ENCODE data around the gene HEG1. TPM values are rescaled to one million over a fixed set of nuclear protein-coding genes. Genes with fewer than 3 reads are reported as not detected.

HEG1 gene
- total RNA-seq, 2 donors from 2014 or later: 45.7 to 46.1 TPM

DNA sequence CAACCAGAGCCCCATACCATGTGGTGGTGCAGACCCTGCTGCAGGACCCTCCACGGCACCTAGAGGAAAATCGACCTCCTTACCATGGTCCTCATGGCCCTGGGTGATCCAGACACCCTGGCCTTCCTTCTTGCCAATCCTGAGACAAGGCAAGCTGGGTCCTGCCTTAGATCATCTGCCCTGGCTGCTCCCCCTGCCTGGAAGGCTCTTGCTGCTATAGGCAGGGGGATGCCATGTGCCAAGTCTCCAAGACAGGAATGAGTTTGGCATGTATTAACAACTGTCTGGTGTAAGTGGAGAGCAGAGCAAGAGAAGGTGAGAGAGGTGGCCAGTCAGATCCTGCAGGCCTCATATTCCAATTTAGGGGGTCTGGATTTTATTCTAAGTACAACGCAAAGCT, 7.5 kb downstream of the HEG1 start:
- Histone ChIP-seq H3K4me3 (no peak overlapping the region), H3K9me3 (no peaks in the 10 kb centered on the region), H3K27ac (no peak overlapping the region), H3K4me1 (peaks cover 41% of the 10 kb centered on the region), H3K36me3 (replicated peaks in 1 of 2; ENCODE audit: insufficient read depth in 1 of 2, low read depth in 2 of 2) (no peaks in the 10 kb centered on the region), H3K27me3 (no peaks in the 10 kb centered on the region)
- intact Hi-C loops (cut with DNase I): no loop called here
- ATAC-seq (no peak), DNase-seq (no peak)
- 65 to 80% methylated on average over 3 of the region's 3 CpGs for WGBS, 2 donors
- no peak for TF ChIP-seq POLR2A (IDR thresholded peaks at IDR 0.05)
- TF ChIP-seq, protein P1, sequence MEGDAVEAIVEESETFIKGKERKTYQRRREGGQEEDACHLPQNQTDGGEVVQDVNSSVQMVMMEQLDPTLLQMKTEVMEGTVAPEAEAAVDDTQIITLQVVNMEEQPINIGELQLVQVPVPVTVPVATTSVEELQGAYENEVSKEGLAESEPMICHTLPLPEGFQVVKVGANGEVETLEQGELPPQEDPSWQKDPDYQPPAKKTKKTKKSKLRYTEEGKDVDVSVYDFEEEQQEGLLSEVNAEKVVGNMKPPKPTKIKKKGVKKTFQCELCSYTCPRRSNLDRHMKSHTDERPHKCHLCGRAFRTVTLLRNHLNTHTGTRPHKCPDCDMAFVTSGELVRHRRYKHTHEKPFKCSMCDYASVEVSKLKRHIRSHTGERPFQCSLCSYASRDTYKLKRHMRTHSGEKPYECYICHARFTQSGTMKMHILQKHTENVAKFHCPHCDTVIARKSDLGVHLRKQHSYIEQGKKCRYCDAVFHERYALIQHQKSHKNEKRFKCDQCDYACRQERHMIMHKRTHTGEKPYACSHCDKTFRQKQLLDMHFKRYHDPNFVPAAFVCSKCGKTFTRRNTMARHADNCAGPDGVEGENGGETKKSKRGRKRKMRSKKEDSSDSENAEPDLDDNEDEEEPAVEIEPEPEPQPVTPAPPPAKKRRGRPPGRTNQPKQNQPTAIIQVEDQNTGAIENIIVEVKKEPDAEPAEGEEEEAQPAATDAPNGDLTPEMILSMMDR (IDR thresholded peaks at IDR 0.05): no peak

DNA sequence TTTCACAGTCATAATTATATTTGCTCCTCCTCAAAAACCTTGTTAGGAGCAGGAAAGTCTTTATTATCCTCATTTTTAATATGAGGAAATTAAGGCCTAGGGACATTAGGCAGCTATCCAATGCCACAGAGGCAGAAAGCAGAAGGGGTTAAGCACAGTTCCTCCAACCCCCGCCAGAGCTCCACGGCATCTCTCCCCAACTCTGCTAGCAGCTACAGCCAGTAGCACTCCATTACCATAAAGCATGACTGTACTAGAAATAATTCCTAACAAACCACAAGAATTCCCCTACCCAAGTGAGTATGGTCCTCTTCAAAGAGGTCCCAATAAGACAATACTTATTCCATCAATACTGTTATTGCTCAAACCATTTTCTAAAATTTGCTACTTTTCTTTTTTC, 9.8 kb downstream of the HEG1 start:
- Histone ChIP-seq H3K27ac (no peak overlapping the region), H3K27me3 (no peaks in the 10 kb centered on the region), H3K9me3 (no peaks in the 10 kb centered on the region), H3K4me1 (peaks cover 25% of the 10 kb centered on the region), H3K36me3 (replicated peaks in 1 of 2; ENCODE audit: insufficient read depth in 1 of 2, low read depth in 2 of 2) (no peaks in the 10 kb centered on the region), H3K4me3 (no peak overlapping the region)
- 49 to 63% methylated on average over 2 of the region's 2 CpGs for WGBS, 2 donors
- no peak for TF ChIP-seq POLR2A (IDR thresholded peaks at IDR 0.05)
- TF ChIP-seq, protein P1 (IDR thresholded peaks at IDR 0.05): no peak
- no peak for DNase-seq
- intact Hi-C loops (cut with DNase I): no loop called here
- no peak for ATAC-seq

DNA sequence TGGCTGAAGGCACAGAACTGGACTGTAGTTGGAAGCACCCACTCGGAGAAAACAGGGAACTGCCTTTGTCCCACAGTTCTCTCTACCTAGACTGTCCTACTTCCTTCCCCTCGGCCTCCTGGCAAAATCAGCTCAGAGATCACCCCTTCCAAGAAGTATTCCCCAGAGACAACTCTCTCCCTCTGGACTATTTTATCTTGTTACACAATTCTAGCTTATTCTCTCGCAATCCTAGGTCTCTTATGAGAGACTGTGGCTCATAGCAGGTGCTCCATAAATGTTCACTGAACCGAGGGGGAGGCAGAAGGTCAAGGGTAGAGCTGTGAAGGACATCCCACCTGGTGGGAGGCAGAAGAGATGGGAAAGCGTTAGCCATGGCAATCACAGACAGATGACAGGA, 10.6 kb downstream of the HEG1 start:
- WGBS, 2 donors: 65 to 67% methylated on average over 5 of the region's 5 CpGs
- Histone ChIP-seq H3K9me3 (no peaks in the 10 kb centered on the region), H3K4me1 (peaks cover 25% of the 10 kb centered on the region), H3K27ac (peak overlapping the region in 3 of 4 donors; percentile 10 to 80 (median 64)), H3K27me3 (no peaks in the 10 kb centered on the region), H3K36me3 (replicated peaks in 1 of 2; ENCODE audit: insufficient read depth in 1 of 2, low read depth in 2 of 2) (no peaks in the 10 kb centered on the region), H3K4me3 (no peak overlapping the region)
- intact Hi-C loops (cut with DNase I): no loop called here
- no peak for ATAC-seq
- TF ChIP-seq, protein P1 (IDR thresholded peaks at IDR 0.05): no peak
- TF ChIP-seq POLR2A (IDR thresholded peaks at IDR 0.05): no peak
- no peak for DNase-seq

DNA sequence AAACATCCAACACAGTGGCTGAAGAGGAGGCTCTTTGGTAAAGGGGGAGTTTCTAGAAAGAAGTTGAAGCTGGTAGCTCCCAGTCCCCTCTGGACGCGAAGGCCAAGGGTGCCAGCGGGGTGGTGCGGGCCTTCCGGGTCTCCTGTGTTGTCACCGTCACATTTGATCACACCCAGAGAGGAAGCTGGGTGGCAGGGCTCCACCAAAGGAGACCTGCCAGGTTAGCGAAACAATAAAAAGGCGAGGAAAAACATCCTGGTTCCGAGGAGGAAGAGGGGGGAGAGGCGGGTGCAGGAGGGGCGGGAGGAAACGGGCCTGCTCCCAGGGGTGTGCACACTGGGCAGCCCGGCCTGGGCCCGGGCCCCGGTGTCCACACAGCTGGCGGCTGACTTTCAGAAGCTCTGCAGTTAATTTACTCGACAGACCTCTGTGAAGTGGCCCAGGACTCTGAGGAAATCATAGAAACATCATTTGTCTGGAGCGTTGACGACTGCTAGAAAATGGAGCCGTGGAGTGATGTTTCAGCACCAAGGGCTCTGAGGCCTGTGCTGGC, 12.1 kb downstream of the HEG1 start:
- no peak overlapping the region for H3K4me3 ChIP-seq
- ATAC-seq: peak; percentile 59
- no peaks in the 10 kb centered on the region for H3K27me3 ChIP-seq
- H3K36me3 ChIP-seq (replicated peaks in 1 of 2; ENCODE audit: insufficient read depth in 1 of 2, low read depth in 2 of 2): no peaks in the 10 kb centered on the region
- intact Hi-C loops (cut with DNase I): no loop called here
- peaks cover 29% of the 10 kb centered on the region for H3K4me1 ChIP-seq
- DNase-seq: peak in 3 of 4 donors; percentile 22 to 38 (median 31)
- TF ChIP-seq, protein P1 (IDR thresholded peaks at IDR 0.05): no peak
- TF ChIP-seq POLR2A (IDR thresholded peaks at IDR 0.05): no peak
- peak overlapping the region in 3 of 4 donors; percentile 64 to 80 (median 68) for H3K27ac ChIP-seq
- H3K9me3 ChIP-seq: no peaks in the 10 kb centered on the region
- 55 to 58% methylated on average over 20 of the region's 20 CpGs for WGBS, 2 donors

Data from body of pancreas (tissue), 4 donors.